ENCODE results near the gene EN2. TPM values are rescaled to one million over a fixed set of nuclear protein-coding genes. Genes with fewer than 3 reads are reported as not detected.

Gene EN2
- total RNA-seq, 6 experiments from 2014 or later = not detected

- ATAC-seq (no peak), DNase-seq (no peak)
- H3K9me3 ChIP-seq = no peaks in the 10 kb centered on the region
- no peaks in the 10 kb centered on the region for H3K27me3 ChIP-seq
- H3K4me1 ChIP-seq = no peaks in the 10 kb centered on the region
- WGBS (ENCODE audit: insufficient coverage, low coverage, low lambda C conversion rate, missing lambda C conversion rate) = 76% methylated on average over 13 of the region's 17 CpGs
- no peak overlapping the region for H3K4me3 ChIP-seq
- no peak overlapping the region for H3K27ac ChIP-seq
- TF ChIP-seq POLR2A (IDR thresholded peaks at IDR 0.05) (no peak), CTCF (IDR thresholded peaks at IDR 0.05) (no peak)
- H3K36me3 ChIP-seq = no peaks in the 10 kb centered on the region
- intact Hi-C loops (cut with DNase I) = no loop called here
Measured at GRCh38 chr7:155411718-155412415, 46.1 kb upstream of the EN2 start.

GRCh38 chr7:155412416-155413253, 45.3 kb upstream of the EN2 start:
- DNase-seq (peak; percentile 70 to 73 (median 73)), ATAC-seq (peak; percentile 86 to 93 (median 90))
- no peaks in the 10 kb centered on the region for H3K27me3 ChIP-seq
- TF ChIP-seq CTCF (IDR thresholded peaks at IDR 0.05) (peak; percentile 59 to 88 (median 75)), POLR2A (IDR thresholded peaks at IDR 0.05) (no peak)
- no peak overlapping the region for H3K4me3 ChIP-seq
- intact Hi-C loops (cut with DNase I) = no loop called here
- no peaks in the 10 kb centered on the region for H3K36me3 ChIP-seq
- no peak overlapping the region for H3K27ac ChIP-seq
- H3K4me1 ChIP-seq = no peaks in the 10 kb centered on the region
- WGBS (ENCODE audit: insufficient coverage, low coverage, low lambda C conversion rate, missing lambda C conversion rate) = 39% methylated on average over 9 of the region's 25 CpGs
- no peaks in the 10 kb centered on the region for H3K9me3 ChIP-seq

GRCh38 chr7:155414547-155415492, 43.1 kb upstream of the EN2 start:
- intact Hi-C loops (cut with DNase I) = no loop called here
- H3K27ac ChIP-seq = no peak overlapping the region
- no peaks in the 10 kb centered on the region for H3K4me1 ChIP-seq
- H3K27me3 ChIP-seq = no peaks in the 10 kb centered on the region
- WGBS (ENCODE audit: insufficient coverage, low coverage, low lambda C conversion rate, missing lambda C conversion rate) = 74% methylated on average over 14 of the region's 24 CpGs
- DNase-seq (no peak), ATAC-seq (no peak)
- TF ChIP-seq POLR2A (IDR thresholded peaks at IDR 0.05) = no peak
- no peak for TF ChIP-seq CTCF (IDR thresholded peaks at IDR 0.05)
- no peaks in the 10 kb centered on the region for H3K36me3 ChIP-seq
- no peaks in the 10 kb centered on the region for H3K9me3 ChIP-seq
- H3K4me3 ChIP-seq = no peak overlapping the region

- Histone ChIP-seq H3K36me3 (no peaks in the 10 kb centered on the region), H3K4me1 (no peaks in the 10 kb centered on the region), H3K27ac (no peak overlapping the region), H3K9me3 (no peaks in the 10 kb centered on the region), H3K27me3 (no peaks in the 10 kb centered on the region), H3K4me3 (no peak overlapping the region)
- no peak for TF ChIP-seq POLR2A (IDR thresholded peaks at IDR 0.05)
- TF ChIP-seq CTCF (IDR thresholded peaks at IDR 0.05) = no peak
- whole genome bisulfite sequencing (ENCODE audit: insufficient coverage, low coverage, low lambda C conversion rate, missing lambda C conversion rate) = 69% methylated on average over 6 of the region's 17 CpGs
- DNase-seq (no peak), ATAC-seq (no peak)
- intact Hi-C loops (cut with DNase I) = no loop called here
Measured at GRCh38 chr7:155416646-155417380, 41.1 kb upstream of the EN2 start.

Measured in right lobe of liver (tissue), 6 donors.